Measurements from ENCODE around the gene RASGRF1.
"Not testable (repeated sequence)": the region's sequence is repeated elsewhere in the genome, so short reads cannot be mapped to it uniquely, and the experiment has no call there.

The RASGRF1 gene

DNA sequence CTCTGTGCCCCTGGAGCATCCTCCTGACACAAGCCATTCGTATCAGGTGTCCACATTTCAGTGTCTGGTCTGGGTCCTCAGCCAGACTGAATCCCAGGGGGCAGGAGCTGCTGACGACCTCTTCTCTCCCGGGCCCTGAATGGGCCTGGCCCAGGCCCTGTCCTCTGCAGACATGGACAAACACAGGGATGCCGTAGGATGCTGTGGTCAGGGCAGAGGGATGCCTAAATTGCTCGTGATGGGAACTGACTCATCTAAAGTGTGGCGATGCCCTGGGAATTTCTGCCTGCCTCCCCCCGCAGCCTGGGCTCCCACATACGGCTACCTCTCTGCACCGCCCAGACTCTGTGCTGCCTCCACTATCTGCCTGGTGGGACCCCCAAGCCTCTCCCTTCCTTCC is 87.3 kb downstream of the RASGRF1 start:
- no peak for DNase-seq

DNA sequence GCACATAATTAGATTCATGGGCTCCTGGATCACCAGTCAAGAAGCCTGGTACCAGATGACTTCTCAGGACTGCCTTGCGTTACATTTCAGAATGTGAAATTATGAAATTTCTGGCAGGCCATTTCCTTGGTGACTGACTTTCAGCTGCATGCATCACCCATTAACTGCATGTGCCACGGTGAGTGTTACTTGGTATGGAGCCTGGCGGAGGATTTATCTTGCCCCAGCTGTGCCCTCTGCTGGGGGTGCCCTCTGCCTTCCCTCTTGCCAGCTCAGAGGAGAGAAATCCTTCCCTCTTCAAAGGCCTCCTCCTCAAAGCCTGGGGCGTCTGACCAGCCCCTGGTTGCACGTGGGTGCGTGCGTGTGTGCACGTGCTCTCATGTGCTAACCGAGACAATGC is 88.0 kb downstream of the RASGRF1 start:
- DNase-seq: no peak

DNA sequence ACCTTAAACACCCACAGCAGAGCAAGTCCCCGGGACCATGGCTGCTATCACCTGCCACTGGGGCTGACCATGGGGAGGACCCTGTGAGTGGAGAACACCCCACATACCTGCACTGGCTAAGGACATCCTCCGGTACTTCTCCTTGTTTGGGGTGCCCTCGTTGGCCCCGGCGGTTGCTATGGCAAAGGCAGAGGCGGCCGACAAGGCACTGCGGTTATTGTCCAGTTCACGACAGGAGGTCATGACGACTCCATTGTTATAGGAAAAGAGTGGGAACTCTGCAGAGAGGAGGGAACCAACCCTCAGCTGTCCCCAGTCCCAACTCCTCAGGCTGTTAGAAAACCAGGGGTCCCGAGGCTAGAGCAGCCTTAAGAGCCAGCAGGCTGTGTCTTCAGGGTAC is 90.9 kb downstream of the RASGRF1 start:
- no peak for DNase-seq

DNA sequence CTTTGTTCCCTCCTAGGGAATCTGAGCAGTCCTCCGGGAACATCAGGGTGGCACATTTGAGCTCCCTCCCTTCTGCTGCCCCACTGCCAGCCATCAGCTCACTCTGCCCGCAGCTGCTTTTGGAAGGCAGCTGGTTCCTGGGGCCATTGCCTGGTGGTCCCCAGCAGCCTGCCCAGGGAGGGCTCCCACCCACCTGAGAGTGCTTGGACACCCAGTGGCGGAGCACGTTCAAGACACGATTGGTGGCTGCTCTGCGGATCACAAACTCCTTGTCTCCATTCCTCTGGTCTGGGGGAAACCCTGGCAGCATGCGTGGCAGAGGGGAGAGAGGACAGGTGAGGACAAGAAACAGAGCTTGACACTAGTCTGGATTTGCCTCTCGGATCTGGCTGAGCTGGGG is 92.1 kb downstream of the RASGRF1 start:
- no peak for DNase-seq

- DNase-seq: no peak
Measured at GRCh38 chr15:78997981-78998499, 92.5 kb downstream of the RASGRF1 start.

DNA sequence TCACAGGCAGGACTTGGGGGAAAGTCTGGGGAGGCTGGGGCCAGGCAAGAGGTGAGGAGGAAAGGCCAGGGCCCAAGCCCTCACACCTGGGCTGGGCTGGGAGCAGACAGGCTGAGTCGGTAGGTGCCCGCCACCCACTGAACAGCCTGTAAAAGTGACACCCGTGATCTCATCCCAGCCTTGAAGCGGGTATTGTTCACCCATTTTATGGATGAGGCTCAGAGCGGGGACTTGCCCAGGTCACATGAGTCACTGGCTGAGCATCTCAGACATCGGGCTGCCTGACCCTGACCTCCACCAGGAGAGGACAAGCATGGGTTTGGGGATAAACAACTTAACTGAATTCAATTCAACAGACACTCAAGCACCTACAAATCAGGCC is 93.7 kb downstream of the RASGRF1 start:
- no peak for DNase-seq

GRCh38 chr15:78995921-78996893 is 94.4 kb downstream of the RASGRF1 start:
- no peak for DNase-seq

- DNase-seq: not testable (repeated sequence)
Measured at GRCh38 chr15:78995161-78995560, 95.4 kb downstream of the RASGRF1 start.

DNA sequence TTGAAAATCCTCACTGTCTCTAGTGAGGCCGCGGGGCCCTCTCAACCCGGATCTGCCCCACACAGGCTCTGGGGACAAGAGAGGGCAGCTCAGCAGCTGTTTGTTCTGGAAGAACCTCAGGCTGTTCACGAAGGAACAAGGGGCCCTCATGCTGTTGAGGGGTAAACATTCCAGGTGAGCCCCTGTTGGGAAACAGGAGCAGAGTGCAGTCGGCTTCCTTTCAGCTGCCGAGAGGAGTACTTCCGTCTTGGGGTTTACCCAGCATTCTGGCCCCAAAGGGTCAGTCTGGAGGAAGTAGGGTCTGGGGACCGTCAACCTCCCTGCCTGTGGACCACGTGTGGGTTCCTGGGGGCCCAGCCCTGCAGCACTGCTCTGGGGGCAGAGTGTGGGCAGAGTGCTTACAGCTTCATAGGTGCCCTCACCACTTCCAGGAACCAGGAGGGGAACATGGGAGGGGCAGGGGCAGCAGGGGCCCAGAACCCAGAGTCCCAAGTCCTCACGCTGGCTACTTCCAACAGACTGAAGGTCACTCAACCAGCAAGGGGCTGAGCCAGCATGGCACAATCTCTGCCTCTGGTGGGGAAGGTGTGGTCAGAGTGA is 96.5 kb downstream of the RASGRF1 start:
- DNase-seq: no peak

GRCh38 chr15:78993257-78993930 is 97.2 kb downstream of the RASGRF1 start:
- no peak for DNase-seq

GRCh38 chr15:78992416-78993256 is 97.9 kb downstream of the RASGRF1 start:
- DNase-seq: no peak

- no peak for DNase-seq
Measured at GRCh38 chr15:78991879-78992278, 98.7 kb downstream of the RASGRF1 start.

DNA sequence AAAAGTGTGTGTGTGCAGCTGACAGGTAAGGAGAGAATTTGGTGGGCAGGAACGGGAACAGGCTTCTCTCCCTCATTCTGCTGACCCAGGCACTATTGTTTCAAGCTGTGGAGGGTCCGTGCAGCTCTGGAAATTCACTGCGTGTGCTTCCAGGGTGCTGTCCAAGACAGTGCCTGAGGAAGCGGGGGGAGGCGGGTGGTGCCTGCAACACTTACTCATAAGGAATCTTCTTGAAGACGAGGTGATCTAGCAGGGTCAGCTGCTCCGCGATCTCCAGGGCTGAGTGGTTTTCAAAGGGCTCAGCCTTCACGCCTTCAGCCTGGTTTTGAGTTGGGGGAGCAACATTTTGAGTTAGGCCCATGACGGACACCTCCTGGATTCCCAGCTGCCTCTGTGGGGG is 99.1 kb downstream of the RASGRF1 start:
- DNase-seq: no peak

GRCh38 chr15:78990278-78990677 is 100.3 kb downstream of the RASGRF1 start:
- DNase-seq: no peak

GRCh38 chr15:78989701-78990240 is 100.8 kb downstream of the RASGRF1 start:
- DNase-seq: no peak

DNA sequence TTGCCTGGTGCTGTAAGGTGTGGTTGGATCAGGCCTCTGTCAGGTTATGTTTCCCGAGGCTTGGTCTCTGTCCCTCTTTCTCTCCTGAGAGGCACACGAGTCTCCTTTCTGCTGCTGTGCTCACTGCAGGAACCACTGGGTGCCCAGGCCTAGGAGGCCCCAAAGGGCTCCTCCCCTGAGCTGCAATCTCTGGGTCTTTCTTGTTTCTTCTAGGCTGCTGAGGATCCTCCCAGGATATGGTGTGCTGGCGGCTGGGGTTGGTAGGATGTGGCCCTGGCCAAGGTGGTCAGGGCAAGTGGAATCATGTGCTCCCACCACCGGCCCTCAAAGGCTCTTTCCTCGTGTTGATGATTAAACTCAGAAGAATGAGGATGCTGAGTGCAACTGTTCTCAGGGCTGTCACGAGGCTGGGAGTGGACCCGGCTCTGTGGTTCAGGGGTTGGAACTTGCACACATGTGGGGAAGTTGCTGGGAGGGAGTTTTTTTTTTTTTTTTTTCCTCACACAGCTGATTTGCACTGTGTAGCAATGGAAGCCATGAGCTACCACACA is 102.1 kb downstream of the RASGRF1 start:
- no peak for DNase-seq

- DNase-seq: no peak
Measured at GRCh38 chr15:78987556-78988360, 102.8 kb downstream of the RASGRF1 start.

GRCh38 chr15:78985859-78986475 is 104.6 kb downstream of the RASGRF1 start:
- DNase-seq: no peak

DNA sequence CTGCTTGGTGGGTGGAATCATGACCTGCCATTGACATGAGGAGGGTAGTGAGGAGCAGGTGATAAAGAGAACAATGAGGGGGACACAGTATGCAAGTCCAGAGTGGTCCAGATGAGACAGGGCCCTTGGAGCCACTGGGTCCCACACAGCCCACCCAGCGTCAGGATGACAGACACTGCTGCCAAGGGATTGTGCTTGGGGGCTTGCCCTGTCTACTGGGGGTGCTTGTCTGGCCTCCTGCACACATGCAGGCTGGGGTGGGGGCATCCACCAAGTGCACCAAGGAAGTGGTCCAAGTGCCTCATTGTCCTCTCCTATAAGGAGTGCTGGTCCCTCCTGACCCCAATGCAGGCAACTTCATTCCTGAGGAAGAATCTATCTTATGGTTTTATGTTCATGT is 106.5 kb downstream of the RASGRF1 start:
- DNase-seq: no peak

DNA sequence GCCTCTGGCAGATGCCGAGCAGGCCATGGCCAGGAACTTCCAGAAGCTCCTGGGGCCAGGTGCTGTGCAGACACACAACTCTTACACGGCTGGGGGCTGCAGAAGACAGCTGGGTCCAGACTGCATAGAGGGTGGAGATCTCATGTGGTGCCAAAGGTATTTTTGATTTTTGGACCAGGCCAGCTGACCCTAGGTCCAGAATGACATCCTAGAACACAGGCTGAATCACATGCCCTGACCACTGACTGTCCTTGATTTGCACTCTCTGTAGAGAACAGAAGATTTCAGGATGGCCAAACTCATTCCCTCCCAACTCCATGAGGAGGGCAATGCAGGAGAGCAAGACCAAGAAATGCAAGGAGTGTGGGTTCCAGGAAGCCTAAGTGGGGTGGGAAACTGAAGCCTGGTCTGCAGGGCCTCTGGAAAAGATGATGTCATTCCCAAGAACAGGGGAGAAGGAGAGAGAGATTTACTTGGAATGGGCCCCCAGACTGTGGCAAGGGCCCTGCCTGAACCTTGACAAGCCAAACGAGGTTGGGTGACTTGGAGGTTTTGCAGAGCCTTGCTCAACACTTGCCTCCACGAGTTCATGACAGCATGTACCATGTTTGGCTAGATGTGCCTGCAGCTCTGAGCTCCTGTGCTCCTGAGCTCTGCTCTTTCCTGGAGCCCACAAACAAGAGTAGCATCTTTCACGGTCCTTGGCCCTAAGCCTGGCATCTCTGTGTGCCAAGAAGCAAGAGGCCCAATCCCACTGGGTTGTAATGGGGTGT is 107.2 kb downstream of the RASGRF1 start:
- no peak for DNase-seq

All from NCI-H2029 (cell line).